ENCODE measurements around the gene CHD1. TPM values are rescaled to one million over a fixed set of nuclear protein-coding genes. Genes with fewer than 3 reads are reported as not detected.

The CHD1 gene
- total and polyA plus RNA-seq, 9 of the 15 experiments (the other 6 are each of a cell fraction or from before 2014, with no cell fraction given): 27.3 to 133 (median 58.7) TPM

- ChIA-PET CTCF (ENCODE audit: low intra/inter-chr PET ratio) (interaction anchor here (0.6 kb wide), 1 partner anchor 9 kb away, joined by 5 read pairs; no protein-coding TSS in a partner anchor), POLR2A (interaction anchor here (1.2 to 1.4 kb wide), 2 partner anchors 8 to 13 kb away, joined by 4 to 5 read pairs; no protein-coding TSS in a partner anchor)
- in situ Hi-C loops (cut with MboI) (no loop called here), intact Hi-C loops (cut with micrococcal nuclease) (no loop called here)
- Histone ChIP-seq H3K9me1 (ENCODE audit: control insufficient read depth, insufficient read depth, low read length) (no peaks in the 10 kb centered on the region), H3K36me3 (ENCODE audit: control insufficient read depth, insufficient read depth, low read length) (peaks cover 91% of the 10 kb centered on the region), H3K4me3 (no peak overlapping the region), H3K79me2 (ENCODE audit: control insufficient read depth, insufficient read depth, low read length) (peaks cover 4% of the 10 kb centered on the region; the same call in 1 of the 3 replicates), H4K20me1 (replicated peaks; ENCODE audit: control insufficient read depth, insufficient read depth, low read length) (no peaks in the 10 kb centered on the region), H3K27me3 (ENCODE audit: control insufficient read depth in 2 of 2, insufficient read depth in 2 of 2, low read length in 2 of 2) (no peaks in the 10 kb centered on the region), H3K9me3 (replicated peaks; ENCODE audit: control insufficient read depth, insufficient read depth, low read depth, low read length) (no peaks in the 10 kb centered on the region), H3K9ac (ENCODE audit: insufficient read depth in 1 of 2, low read depth in 2 of 2, low read length in 2 of 2) (no peak overlapping the region), H3K27ac (ENCODE audit: extremely low read depth, low read depth, low read length) (no peak overlapping the region), H3K4me1 (replicated peaks in 1 of 2; ENCODE audit: control insufficient read depth in 2 of 2, insufficient read depth in 2 of 2, low read length in 2 of 2) (no peaks in the 10 kb centered on the region), H2AFZ (ENCODE audit: low read depth, low read length) (no peak overlapping the region), H3K4me2 (ENCODE audit: insufficient read depth, low read length) (no peak overlapping the region)
- no peak for DNase-seq (ENCODE audit: extremely low read depth in 1 of 4, low spot score in 3 of 4)
- TF ChIP-seq MECOM (CRISPR knock-in tag; IDR thresholded peaks at IDR 0.05) (no peak), NFATC3 (IDR thresholded peaks at IDR 0.05) (no peak), CCNT2 (IDR thresholded peaks at IDR 0.05; ENCODE audit: borderline replicate concordance, extremely low read depth, insufficient read length, low read depth, low read length) (no peak), CBFB (CRISPR knock-in tag; IDR thresholded peaks at IDR 0.05) (no peak), TCF7L2 (IDR thresholded peaks at IDR 0.05; ENCODE audit: low read depth, low read length) (no peak), ZNF436 (CRISPR knock-in tag; IDR thresholded peaks at IDR 0.05) (no peak), SETDB1 (IDR thresholded peaks at IDR 0.05; ENCODE audit: low read length) (no peak), TGIF2 (CRISPR knock-in tag; IDR thresholded peaks at IDR 0.05) (no peak), ZFP1 (CRISPR knock-in tag; IDR thresholded peaks at IDR 0.05) (no peak), KAT7 (CRISPR knock-in tag; IDR thresholded peaks at IDR 0.05; ENCODE audit: borderline replicate concordance) (no peak), KDM1A (IDR thresholded peaks at IDR 0.05) (no peak), NELFE (IDR thresholded peaks at IDR 0.05; ENCODE audit: insufficient read depth, insufficient read length) (no peak), KDM4B (IDR thresholded peaks at IDR 0.05; ENCODE audit: borderline replicate concordance in 2 of 2, low read depth in 1 of 2) (no peak), TEAD4 (IDR thresholded peaks at IDR 0.05; ENCODE audit: low read length) (no peak), TEAD4 (CRISPR knock-in tag; IDR thresholded peaks at IDR 0.05; ENCODE audit: borderline replicate concordance) (no peak), PHB2 (IDR thresholded peaks at IDR 0.05; ENCODE audit: low read depth) (no peak), HOXB6 (CRISPR knock-in tag; IDR thresholded peaks at IDR 0.05; ENCODE audit: borderline replicate concordance) (no peak), ETS2 (tag; IDR thresholded peaks at IDR 0.05; ENCODE audit: borderline replicate concordance, poor library complexity, severe bottlenecking) (no peak), BRD4 (IDR thresholded peaks at IDR 0.05) (no peak), ETV5 (CRISPR knock-in tag; IDR thresholded peaks at IDR 0.05; ENCODE audit: low read depth) (no peak), HLTF (IDR thresholded peaks at IDR 0.05) (no peak)
- no TSS peak for BruUV-seq (replicated peaks)
- peak; percentile 51 for FAIRE-seq
- no peak for ATAC-seq
These were observed 48.2 kb downstream of the CHD1 start for GRCh38 chr5:98880598-98880997.
